ENCODE data around the gene ZNF608.

Gene ZNF608

GRCh38 chr5:124754206-124754927, 7.9 kb upstream of the ZNF608 start:
- DNase-seq (ENCODE audit: low read depth), result no peak
- H3K4me3 ChIP-seq (replicated peaks; ENCODE audit: low read depth, low read length), result no peak overlapping the region
- no peak for TF ChIP-seq CTCF (IDR thresholded peaks at IDR 0.05; ENCODE audit: low read length, missing control alignments)

GRCh38 chr5:124752854-124753720, 6.6 kb upstream of the ZNF608 start:
- TF ChIP-seq CTCF (IDR thresholded peaks at IDR 0.05; ENCODE audit: low read length, missing control alignments), result no peak
- DNase-seq (ENCODE audit: low read depth), result no peak
- H3K4me3 ChIP-seq (replicated peaks; ENCODE audit: low read depth, low read length), result no peak overlapping the region

GRCh38 chr5:124751031-124751430, 4.6 kb upstream of the ZNF608 start:
- TF ChIP-seq CTCF (IDR thresholded peaks at IDR 0.05; ENCODE audit: low read length, missing control alignments), result no peak
- DNase-seq (ENCODE audit: low read depth), result no peak
- H3K4me3 ChIP-seq (replicated peaks; ENCODE audit: low read depth, low read length), result no peak overlapping the region

- peak overlapping the region; percentile 76 for H3K4me3 ChIP-seq (replicated peaks; ENCODE audit: low read depth, low read length)
- no peak for TF ChIP-seq CTCF (IDR thresholded peaks at IDR 0.05; ENCODE audit: low read length, missing control alignments)
- peak; percentile 95 for DNase-seq (ENCODE audit: low read depth)
Observed at GRCh38 chr5:124748687-124749594, 2.5 kb upstream of the ZNF608 start.

- H3K4me3 ChIP-seq (replicated peaks; ENCODE audit: low read depth, low read length), result peak overlapping the region; percentile 76
- no peak for TF ChIP-seq CTCF (IDR thresholded peaks at IDR 0.05; ENCODE audit: low read length, missing control alignments)
- peak; percentile 50 for DNase-seq (ENCODE audit: low read depth)
Observed at GRCh38 chr5:124747791-124748686, 1.6 kb upstream of the ZNF608 start.

All from fibroblast of pulmonary artery (primary cell).